Stimulated activated CD4-positive, alpha-beta T cell treated with anti-CD3 and anti-CD28 coated beads, TNF-alpha, amount 100 ng/mL, for 48 hours (primary cell): Measurements from ENCODE around the gene DNAAF2.
"Not testable (repeated sequence)": the region's sequence is repeated elsewhere in the genome, so short reads cannot be mapped to it uniquely, and the experiment has no call there.

Source experiments
- DNase-seq, 3 donors: peaks; one replicate each; pipeline ENCODE4 v3.0.0-alpha.2; 2020; ENCODE audit warnings: low read depth in 3 of 3

The DNAAF2 gene

GRCh38 chr14:49621114-49621881, 13.7 kb downstream of the DNAAF2 start:
- DNase-seq = peak in 2 of 3 donors; percentile 45 to 55

- peak; percentile 89 to 92 (median 90) for DNase-seq
Observed at GRCh38 chr14:49620182-49621113, 14.6 kb downstream of the DNAAF2 start, which contains the start of the genes MGAT2 and RPL36AL. TSS of gene MGAT2 (plus strand) at chr14:49620799. CDS start at chr14:49621269, 470 bp downstream. TSS of gene RPL36AL (minus strand) at chr14:49620626. CDS start at chr14:49619104, 1,522 bp downstream.

- no peak for DNase-seq
Observed at GRCh38 chr14:49619730-49620129, 15.3 kb downstream of the DNAAF2 start.

GRCh38 chr14:49619273-49619672, 15.8 kb downstream of the DNAAF2 start:
- not testable (repeated sequence) for DNase-seq

GRCh38 chr14:49617852-49618519, 17.1 kb downstream of the DNAAF2 start:
- DNase-seq = no peak

GRCh38 chr14:49615776-49616175, 19.3 kb downstream of the DNAAF2 start:
- no peak for DNase-seq

- DNase-seq = no peak
Observed at GRCh38 chr14:49614196-49614595, 20.8 kb downstream of the DNAAF2 start.

- no peak for DNase-seq
Observed at GRCh38 chr14:49612671-49613070, 22.4 kb downstream of the DNAAF2 start.

GRCh38 chr14:49612251-49612650, 22.8 kb downstream of the DNAAF2 start:
- DNase-seq = no peak

- DNase-seq = no peak
Observed at GRCh38 chr14:49607583-49607982, 27.5 kb downstream of the DNAAF2 start.

GRCh38 chr14:49598485-49599300, 36.4 kb downstream of the DNAAF2 start, which contains the start of gene LRR1:
TSS of gene LRR1 (plus strand) at chr14:49598940. CDS start at chr14:49599021, 81 bp downstream.
- DNase-seq = peak; percentile 69 to 81 (median 76)

GRCh38 chr14:49598189-49598484, 36.9 kb downstream of the DNAAF2 start:
- no peak for DNase-seq

GRCh38 chr14:49594347-49595091, 40.5 kb downstream of the DNAAF2 start:
- no peak for DNase-seq

GRCh38 chr14:49593016-49593415, 42.0 kb downstream of the DNAAF2 start:
- DNase-seq = no peak

- no peak for DNase-seq
Observed at GRCh38 chr14:49589387-49589786, 45.7 kb downstream of the DNAAF2 start.

- DNase-seq = peak in 2 of 3 donors; percentile 37 to 44
Observed at GRCh38 chr14:49586673-49587460, 48.2 kb downstream of the DNAAF2 start.

GRCh38 chr14:49585803-49586672, 49.0 kb downstream of the DNAAF2 start, which contains the start of gene RPS29:
TSS of gene RPS29 (minus strand) at chr14:49586380. CDS start at chr14:49586346, 34 bp downstream.
- DNase-seq = peak; percentile 91 to 98 (median 98)

GRCh38 chr14:49584981-49585640, 49.9 kb downstream of the DNAAF2 start:
- not testable (repeated sequence) for DNase-seq
